ENCODE measurements around the gene TSPAN16.
"Not testable (repeated sequence)": the region's sequence is repeated elsewhere in the genome, so short reads cannot be mapped to it uniquely, and the experiment has no call there.

Gene TSPAN16

DNA sequence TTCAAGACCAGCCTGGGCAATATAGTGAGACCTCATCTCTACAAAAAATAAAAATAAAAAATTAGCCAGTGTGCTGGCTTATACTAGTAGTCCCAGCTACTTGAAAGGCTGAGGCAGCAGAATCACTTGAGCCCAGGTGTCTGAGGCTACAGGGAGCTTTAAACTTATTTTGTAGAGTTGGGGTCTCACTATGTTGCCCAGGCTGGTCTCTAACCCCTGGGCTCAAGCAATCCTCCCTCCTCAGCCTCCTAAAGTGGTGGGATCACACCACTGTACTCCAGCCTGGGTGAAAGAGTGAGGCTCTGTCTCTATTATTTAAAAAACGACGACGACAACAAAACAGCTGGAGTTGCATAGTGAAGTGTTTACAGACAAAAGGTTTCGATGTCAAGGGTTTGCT, 35.5 kb downstream of the TSPAN16 start:
- TF ChIP-seq TCF4 (CRISPR knock-in tag; IDR thresholded peaks at IDR 0.05; ENCODE audit: borderline replicate concordance) = no peak
- TF ChIP-seq RARB (CRISPR knock-in tag; IDR thresholded peaks at IDR 0.05) = no peak
- no peak for TF ChIP-seq ISL1 (CRISPR knock-in tag; IDR thresholded peaks at IDR 0.05)
- TF ChIP-seq CSDC2 (CRISPR knock-in tag; IDR thresholded peaks at IDR 0.05) = no peak
- TF ChIP-seq, protein P1, sequence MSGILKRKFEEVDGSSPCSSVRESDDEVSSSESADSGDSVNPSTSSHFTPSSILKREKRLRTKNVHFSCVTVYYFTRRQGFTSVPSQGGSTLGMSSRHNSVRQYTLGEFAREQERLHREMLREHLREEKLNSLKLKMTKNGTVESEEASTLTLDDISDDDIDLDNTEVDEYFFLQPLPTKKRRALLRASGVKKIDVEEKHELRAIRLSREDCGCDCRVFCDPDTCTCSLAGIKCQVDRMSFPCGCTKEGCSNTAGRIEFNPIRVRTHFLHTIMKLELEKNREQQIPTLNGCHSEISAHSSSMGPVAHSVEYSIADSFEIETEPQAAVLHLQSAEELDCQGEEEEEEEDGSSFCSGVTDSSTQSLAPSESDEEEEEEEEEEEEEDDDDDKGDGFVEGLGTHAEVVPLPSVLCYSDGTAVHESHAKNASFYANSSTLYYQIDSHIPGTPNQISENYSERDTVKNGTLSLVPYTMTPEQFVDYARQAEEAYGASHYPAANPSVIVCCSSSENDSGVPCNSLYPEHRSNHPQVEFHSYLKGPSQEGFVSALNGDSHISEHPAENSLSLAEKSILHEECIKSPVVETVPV (CRISPR knock-in tag; IDR thresholded peaks at IDR 0.05) = no peak
- no peak for TF ChIP-seq ZC3H10 (CRISPR knock-in tag; IDR thresholded peaks at IDR 0.05)
- no peak for TF ChIP-seq OSR1 (CRISPR knock-in tag; IDR thresholded peaks at IDR 0.05)
- TF ChIP-seq, protein P2, sequence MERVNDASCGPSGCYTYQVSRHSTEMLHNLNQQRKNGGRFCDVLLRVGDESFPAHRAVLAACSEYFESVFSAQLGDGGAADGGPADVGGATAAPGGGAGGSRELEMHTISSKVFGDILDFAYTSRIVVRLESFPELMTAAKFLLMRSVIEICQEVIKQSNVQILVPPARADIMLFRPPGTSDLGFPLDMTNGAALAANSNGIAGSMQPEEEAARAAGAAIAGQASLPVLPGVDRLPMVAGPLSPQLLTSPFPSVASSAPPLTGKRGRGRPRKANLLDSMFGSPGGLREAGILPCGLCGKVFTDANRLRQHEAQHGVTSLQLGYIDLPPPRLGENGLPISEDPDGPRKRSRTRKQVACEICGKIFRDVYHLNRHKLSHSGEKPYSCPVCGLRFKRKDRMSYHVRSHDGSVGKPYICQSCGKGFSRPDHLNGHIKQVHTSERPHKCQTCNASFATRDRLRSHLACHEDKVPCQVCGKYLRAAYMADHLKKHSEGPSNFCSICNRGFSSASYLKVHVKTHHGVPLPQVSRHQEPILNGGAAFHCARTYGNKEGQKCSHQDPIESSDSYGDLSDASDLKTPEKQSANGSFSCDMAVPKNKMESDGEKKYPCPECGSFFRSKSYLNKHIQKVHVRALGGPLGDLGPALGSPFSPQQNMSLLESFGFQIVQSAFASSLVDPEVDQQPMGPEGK (CRISPR knock-in tag; IDR thresholded peaks at IDR 0.05; ENCODE audit: borderline replicate concordance) = no peak
- ATAC-seq = no peak

DNA sequence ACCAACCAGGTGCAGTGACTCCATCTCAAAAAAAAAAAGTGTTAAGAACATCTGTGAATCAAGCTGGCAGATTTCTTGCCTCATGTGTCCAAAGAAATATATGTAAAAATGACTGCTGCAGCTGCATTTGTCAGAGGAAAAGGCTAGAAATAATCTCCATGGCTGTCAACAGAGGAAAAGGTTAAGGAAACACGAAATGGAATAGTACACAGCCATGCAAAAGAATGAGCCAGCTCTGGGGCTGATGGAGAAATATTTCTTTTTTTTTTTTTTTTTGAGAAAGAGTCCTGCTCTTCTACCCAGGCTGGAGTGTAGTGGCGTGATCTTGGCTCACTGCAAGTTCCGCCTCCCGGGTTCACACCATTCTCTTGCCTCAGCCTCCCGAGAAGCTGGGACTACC, 36.9 kb downstream of the TSPAN16 start:
- no peak for ATAC-seq
- TF ChIP-seq SNAI2 (CRISPR knock-in tag; IDR thresholded peaks at IDR 0.05) = no peak
- no peak for TF ChIP-seq ZNF70 (CRISPR knock-in tag; IDR thresholded peaks at IDR 0.05)
- no peak for TF ChIP-seq ZFP3 (CRISPR knock-in tag; IDR thresholded peaks at IDR 0.05)
- TF ChIP-seq, protein P3, sequence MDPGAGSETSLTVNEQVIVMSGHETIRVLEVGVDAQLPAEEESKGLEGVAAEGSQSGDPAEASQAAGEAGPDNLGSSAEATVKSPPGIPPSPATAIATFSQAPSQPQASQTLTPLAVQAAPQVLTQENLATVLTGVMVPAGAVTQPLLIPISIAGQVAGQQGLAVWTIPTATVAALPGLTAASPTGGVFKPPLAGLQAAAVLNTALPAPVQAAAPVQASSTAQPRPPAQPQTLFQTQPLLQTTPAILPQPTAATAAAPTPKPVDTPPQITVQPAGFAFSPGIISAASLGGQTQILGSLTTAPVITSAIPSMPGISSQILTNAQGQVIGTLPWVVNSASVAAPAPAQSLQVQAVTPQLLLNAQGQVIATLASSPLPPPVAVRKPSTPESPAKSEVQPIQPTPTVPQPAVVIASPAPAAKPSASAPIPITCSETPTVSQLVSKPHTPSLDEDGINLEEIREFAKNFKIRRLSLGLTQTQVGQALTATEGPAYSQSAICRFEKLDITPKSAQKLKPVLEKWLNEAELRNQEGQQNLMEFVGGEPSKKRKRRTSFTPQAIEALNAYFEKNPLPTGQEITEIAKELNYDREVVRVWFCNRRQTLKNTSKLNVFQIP (CRISPR knock-in tag; IDR thresholded peaks at IDR 0.05; ENCODE audit: borderline replicate concordance, low read depth) = no peak
- TF ChIP-seq, protein P4, sequence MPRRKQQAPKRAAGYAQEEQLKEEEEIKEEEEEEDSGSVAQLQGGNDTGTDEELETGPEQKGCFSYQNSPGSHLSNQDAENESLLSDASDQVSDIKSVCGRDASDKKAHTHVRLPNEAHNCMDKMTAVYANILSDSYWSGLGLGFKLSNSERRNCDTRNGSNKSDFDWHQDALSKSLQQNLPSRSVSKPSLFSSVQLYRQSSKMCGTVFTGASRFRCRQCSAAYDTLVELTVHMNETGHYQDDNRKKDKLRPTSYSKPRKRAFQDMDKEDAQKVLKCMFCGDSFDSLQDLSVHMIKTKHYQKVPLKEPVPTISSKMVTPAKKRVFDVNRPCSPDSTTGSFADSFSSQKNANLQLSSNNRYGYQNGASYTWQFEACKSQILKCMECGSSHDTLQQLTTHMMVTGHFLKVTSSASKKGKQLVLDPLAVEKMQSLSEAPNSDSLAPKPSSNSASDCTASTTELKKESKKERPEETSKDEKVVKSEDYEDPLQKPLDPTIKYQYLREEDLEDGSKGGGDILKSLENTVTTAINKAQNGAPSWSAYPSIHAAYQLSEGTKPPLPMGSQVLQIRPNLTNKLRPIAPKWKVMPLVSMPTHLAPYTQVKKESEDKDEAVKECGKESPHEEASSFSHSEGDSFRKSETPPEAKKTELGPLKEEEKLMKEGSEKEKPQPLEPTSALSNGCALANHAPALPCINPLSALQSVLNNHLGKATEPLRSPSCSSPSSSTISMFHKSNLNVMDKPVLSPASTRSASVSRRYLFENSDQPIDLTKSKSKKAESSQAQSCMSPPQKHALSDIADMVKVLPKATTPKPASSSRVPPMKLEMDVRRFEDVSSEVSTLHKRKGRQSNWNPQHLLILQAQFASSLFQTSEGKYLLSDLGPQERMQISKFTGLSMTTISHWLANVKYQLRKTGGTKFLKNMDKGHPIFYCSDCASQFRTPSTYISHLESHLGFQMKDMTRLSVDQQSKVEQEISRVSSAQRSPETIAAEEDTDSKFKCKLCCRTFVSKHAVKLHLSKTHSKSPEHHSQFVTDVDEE (CRISPR knock-in tag; IDR thresholded peaks at IDR 0.05) = no peak
- TF ChIP-seq RARB (CRISPR knock-in tag; IDR thresholded peaks at IDR 0.05) = no peak
- no peak for TF ChIP-seq ISL1 (CRISPR knock-in tag; IDR thresholded peaks at IDR 0.05)
- no peak for TF ChIP-seq OSR1 (CRISPR knock-in tag; IDR thresholded peaks at IDR 0.05)
- TF ChIP-seq, protein P2 (CRISPR knock-in tag; IDR thresholded peaks at IDR 0.05; ENCODE audit: borderline replicate concordance) = no peak
- TF ChIP-seq TOX (CRISPR knock-in tag; IDR thresholded peaks at IDR 0.05; ENCODE audit: borderline replicate concordance) = no peak
- TF ChIP-seq TCF4 (CRISPR knock-in tag; IDR thresholded peaks at IDR 0.05; ENCODE audit: borderline replicate concordance) = no peak
- no peak for TF ChIP-seq ZNF565 (CRISPR knock-in tag; conservative IDR thresholded peaks at IDR 0.05; ENCODE audit: low read depth)
- TF ChIP-seq ARNTL (CRISPR knock-in tag; IDR thresholded peaks at IDR 0.05; ENCODE audit: borderline replicate concordance, low read depth) = no peak
- no peak for TF ChIP-seq GLIS3 (CRISPR knock-in tag; IDR thresholded peaks at IDR 0.05)
- TF ChIP-seq ZC3H10 (CRISPR knock-in tag; IDR thresholded peaks at IDR 0.05) = no peak
- TF ChIP-seq, protein P5, sequence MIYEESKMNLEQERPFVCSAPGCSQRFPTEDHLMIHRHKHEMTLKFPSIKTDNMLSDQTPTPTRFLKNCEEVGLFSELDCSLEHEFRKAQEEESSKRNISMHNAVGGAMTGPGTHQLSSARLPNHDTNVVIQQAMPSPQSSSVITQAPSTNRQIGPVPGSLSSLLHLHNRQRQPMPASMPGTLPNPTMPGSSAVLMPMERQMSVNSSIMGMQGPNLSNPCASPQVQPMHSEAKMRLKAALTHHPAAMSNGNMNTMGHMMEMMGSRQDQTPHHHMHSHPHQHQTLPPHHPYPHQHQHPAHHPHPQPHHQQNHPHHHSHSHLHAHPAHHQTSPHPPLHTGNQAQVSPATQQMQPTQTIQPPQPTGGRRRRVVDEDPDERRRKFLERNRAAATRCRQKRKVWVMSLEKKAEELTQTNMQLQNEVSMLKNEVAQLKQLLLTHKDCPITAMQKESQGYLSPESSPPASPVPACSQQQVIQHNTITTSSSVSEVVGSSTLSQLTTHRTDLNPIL (CRISPR knock-in tag; IDR thresholded peaks at IDR 0.05; ENCODE audit: low read depth) = no peak
- TF ChIP-seq ZNF8 (CRISPR knock-in tag; IDR thresholded peaks at IDR 0.05) = no peak

DNA sequence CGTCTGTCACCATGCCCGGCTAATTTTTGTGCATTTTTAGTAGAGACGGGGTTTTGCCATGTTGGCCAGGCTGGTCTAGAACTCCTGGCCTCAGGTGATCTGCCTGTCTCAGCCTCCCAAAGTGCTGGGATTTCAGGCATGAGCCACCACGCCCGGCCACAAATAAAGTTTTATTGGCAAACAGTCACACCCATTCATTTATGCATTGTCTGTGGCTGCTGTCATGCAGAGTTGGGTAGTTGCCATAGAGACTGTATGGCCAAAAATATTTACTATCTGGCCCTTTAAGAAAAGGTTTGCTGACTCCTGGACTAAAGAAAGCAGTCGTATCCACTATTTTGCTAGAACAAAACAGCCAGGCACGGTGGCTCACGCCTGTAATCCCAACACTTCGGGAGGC, 37.9 kb downstream of the TSPAN16 start:
- not testable (repeated sequence) for ATAC-seq
